K562 (cell line): ENCODE data around the gene SMARCA4. TPM values are rescaled to one million over a fixed set of nuclear protein-coding genes. Genes with fewer than 3 reads are reported as not detected.
A peak's percentile ranks its signal among the peaks of the same experiment; 100 is the strongest.

ENCODE experiments used
- ARID1B ChIP-seq: fragments of 450-650 bp; IDR thresholded peaks from 2 replicates; pipeline ENCODE4 v1.6.1; 2016; ENCODE audit warnings: antibody characterized with exemption, mild to moderate bottlenecking, inconsistent platforms
- CXXC5 ChIP-seq: fragments of 250-450 bp; sonication (Bioruptor Pico); IDR thresholded peaks from 2 replicates; pipeline ENCODE4 v1.8.0; 2022; ENCODE audit warnings: inconsistent platforms, mild to moderate bottlenecking, moderate library complexity
- ELF2 ChIP-seq: fragments of 250-450 bp; sonication (Bioruptor Pico); IDR thresholded peaks from 2 replicates; pipeline ENCODE4 v1.5.0; 2021; ENCODE audit warnings: mild to moderate bottlenecking
- ETV5 ChIP-seq: sonication (generic); formaldehyde crosslinking; IDR thresholded peaks from 2 replicates; pipeline ENCODE4 v1.4.0; 2020; ENCODE audit warnings: low read depth, mild to moderate bottlenecking, missing genetic modification reagents
- HLTF ChIP-seq: fragments of 450-650 bp; IDR thresholded peaks from 2 replicates; pipeline ENCODE4 v1.6.1; 2016
- KLF1 ChIP-seq: fragments of 450-650 bp; IDR thresholded peaks from 2 replicates; pipeline ENCODE4 v1.6.1; 2016; ENCODE audit warnings: missing genetic modification characterization, missing compliant biosample characterization
- KLF10 ChIP-seq: fragments of 250-450 bp; sonication (Bioruptor Pico); IDR thresholded peaks from 2 replicates; pipeline ENCODE4 v1.6.1; 2021; ENCODE audit warnings: matching md5 sums
- KLF13 ChIP-seq: fragments of 450-650 bp; IDR thresholded peaks from 2 replicates; pipeline ENCODE4 v1.6.1; 2016; ENCODE audit warnings: missing genetic modification characterization, low read depth, mild to moderate bottlenecking, missing compliant biosample characterization, moderate library complexity, borderline replicate concordance
- LARP7 ChIP-seq: fragments of 450-650 bp; IDR thresholded peaks from 2 replicates; pipeline ENCODE4 v1.6.1; 2016
- NCOA1 ChIP-seq: fragments of 450-650 bp; IDR thresholded peaks from 2 replicates; pipeline ENCODE4 v1.6.1; 2016; ENCODE audit warnings: low read depth
- RAD21 ChIP-seq, 2 experiments: fragments of 250-450 bp in 1 of 2; fragments of 450-650 bp in 1 of 2; sonication (Bioruptor Pico) in 1 of 2; formaldehyde crosslinking in 1 of 2; IDR thresholded peaks in 1 of 2; conservative IDR thresholded peaks in 1 of 2; 2 replicates each; pipeline versions ENCODE4 v1.4.0 to v1.8.0; 2020 to 2022; ENCODE audit warnings: mild to moderate bottlenecking in 2 of 2, moderate library complexity in 1 of 2
- SREBF1 ChIP-seq: fragments of 150-350 bp; IDR thresholded peaks from 2 replicates; pipeline ENCODE4 v1.6.1; 2014; ENCODE audit warnings: antibody characterized with exemption, low read depth, low read length, borderline replicate concordance
- ZNF274 ChIP-seq: IDR thresholded peaks from 2 replicates; pipeline ENCODE4 v1.6.1; 2011; ENCODE audit warnings: low read depth, mild to moderate bottlenecking, low read length, moderate library complexity, borderline replicate concordance
- ZNF354B ChIP-seq: fragments of 250-450 bp; sonication (Bioruptor Pico); IDR thresholded peaks from 2 replicates; pipeline ENCODE4 v1.4.0; 2020
- polyA plus RNA-seq, 8 experiments: library from polyadenylated mRNA; depleted of rRNA in 4 of 8; stranded (reverse) in 5 of 8; unstranded in 3 of 8; fragments of >200 nt; fragmentation: Nextera tagmentation in 2 of 8; fragmentation: Illumina TruSeq in 1 of 8; extraction: Ambion mirVana in 2 of 8; extraction: Trizol in 1 of 8; gene quantifications; 2 replicates each; pipeline versions ENCODE4 v1.2.1 to v1.2.3, GENCODE V29; 2011 to 2014; ENCODE audit warnings: inconsistent platforms in 1 of 8, missing spikeins in 1 of 8
- total RNA-seq, 7 experiments: library from RNA; depleted of rRNA in 6 of 7; stranded (reverse); fragments of >200 nt in 6 of 7; fragmentation: Illumina TruSeq in 2 of 7; extraction: Trizol in 2 of 7; gene quantifications; 2 replicates each; pipeline versions ENCODE4 v1.2.1 to v1.2.3, GENCODE V29; 2011 to 2021; ENCODE audit warnings: low replicate concordance in 1 of 7
- TF ChIP-seq, protein P1 (sequence below): fragments of 450-650 bp; IDR thresholded peaks from 2 replicates; pipeline ENCODE4 v1.6.1; 2017; ENCODE audit warnings: antibody characterized with exemption
- TF ChIP-seq, protein P2 (sequence below): fragments of 450-650 bp; formaldehyde crosslinking; conservative IDR thresholded peaks from 2 replicates; pipeline ENCODE4 v1.4.0; 2022; ENCODE audit warnings: mild to moderate bottlenecking, missing genetic modification characterization
- TF ChIP-seq, protein P3 (sequence below): fragments of 450-650 bp; formaldehyde crosslinking; IDR thresholded peaks from 2 replicates; pipeline ENCODE4 v1.4.0; 2020; ENCODE audit warnings: mild to moderate bottlenecking, mixed read lengths
- TF ChIP-seq, protein P4 (sequence below): fragments of 250-450 bp; sonication (Bioruptor Pico); IDR thresholded peaks from 2 replicates; pipeline ENCODE4 v1.8.0; 2021; ENCODE audit warnings: borderline replicate concordance, mild to moderate bottlenecking, moderate library complexity; ENCODE audit not compliant: poor library complexity, severe bottlenecking
- TF ChIP-seq, protein P5 (sequence below): fragments of 250-450 bp; sonication (Bioruptor Pico); IDR thresholded peaks from 2 replicates; pipeline ENCODE4 v1.4.0; 2020; ENCODE audit warnings: mild to moderate bottlenecking, moderate library complexity, borderline replicate concordance

Gene SMARCA4
- total and polyA plus RNA-seq, 9 of the 15 experiments (the other 6 are each of a cell fraction or from before 2014, with no cell fraction given) = 19.3 to 207 (median 52.1) TPM

DNA sequence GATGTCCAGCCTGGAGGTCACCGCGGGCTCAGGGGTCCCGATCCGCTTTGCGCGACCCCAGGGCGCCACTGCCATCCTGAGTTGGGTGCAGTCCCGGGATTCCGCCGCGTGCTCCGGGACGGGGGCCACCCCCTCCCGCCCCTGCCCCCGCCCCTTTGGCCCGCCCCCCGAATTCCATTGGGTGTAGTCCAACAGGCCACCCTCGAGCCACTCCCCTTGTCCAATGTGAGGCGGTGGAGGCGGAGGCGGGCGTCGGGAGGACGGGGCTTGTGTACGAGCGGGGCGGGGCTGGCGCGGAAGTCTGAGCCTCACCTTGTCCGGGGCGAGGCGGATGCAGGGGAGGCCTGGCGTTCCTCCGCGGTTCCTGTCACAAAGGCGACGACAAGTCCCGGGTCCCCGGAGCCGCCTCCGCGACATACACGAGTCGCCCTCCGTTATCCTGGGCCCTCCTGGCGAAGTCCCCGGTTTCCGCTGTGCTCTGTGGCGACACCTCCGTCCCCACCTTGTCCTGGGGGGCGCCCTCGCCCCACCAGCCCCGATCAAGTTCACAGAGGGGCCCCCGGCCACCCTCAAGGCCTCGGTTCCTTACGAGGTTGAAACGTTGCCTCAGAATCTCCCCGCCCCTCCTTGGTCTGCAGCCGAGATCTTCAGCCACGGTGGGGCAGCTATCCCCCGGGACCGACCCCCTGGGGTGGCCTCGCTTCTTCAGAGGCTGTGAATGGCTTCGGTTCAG lies 129.6 kb downstream of the SMARCA4 start (continued):
- TF ChIP-seq ETV5 (0 out of 2 replicates have a peak, but pooled peaks have one; percentile 19), RAD21 (CRISPR knock-in tag; conservative IDR thresholded peaks at IDR 0.05 in 1 of 2, IDR thresholded peaks at IDR 0.05 in 1 of 2) (no peak), ZNF274 (no peak), NCOA1 (peak; percentile 53; the same call in 1 of the 2 replicates), ZNF354B (CRISPR knock-in tag) (no peak), HLTF (no peak), CXXC5 (CRISPR knock-in tag) (peak; percentile 67), LARP7 (no peak), KLF1 (tag) (no peak), ELF2 (CRISPR knock-in tag) (no peak), ARID1B (no peak), KLF13 (no peak), SREBF1 (peak; percentile 98), KLF10 (CRISPR knock-in tag) (no peak)
- TF ChIP-seq, protein P1, sequence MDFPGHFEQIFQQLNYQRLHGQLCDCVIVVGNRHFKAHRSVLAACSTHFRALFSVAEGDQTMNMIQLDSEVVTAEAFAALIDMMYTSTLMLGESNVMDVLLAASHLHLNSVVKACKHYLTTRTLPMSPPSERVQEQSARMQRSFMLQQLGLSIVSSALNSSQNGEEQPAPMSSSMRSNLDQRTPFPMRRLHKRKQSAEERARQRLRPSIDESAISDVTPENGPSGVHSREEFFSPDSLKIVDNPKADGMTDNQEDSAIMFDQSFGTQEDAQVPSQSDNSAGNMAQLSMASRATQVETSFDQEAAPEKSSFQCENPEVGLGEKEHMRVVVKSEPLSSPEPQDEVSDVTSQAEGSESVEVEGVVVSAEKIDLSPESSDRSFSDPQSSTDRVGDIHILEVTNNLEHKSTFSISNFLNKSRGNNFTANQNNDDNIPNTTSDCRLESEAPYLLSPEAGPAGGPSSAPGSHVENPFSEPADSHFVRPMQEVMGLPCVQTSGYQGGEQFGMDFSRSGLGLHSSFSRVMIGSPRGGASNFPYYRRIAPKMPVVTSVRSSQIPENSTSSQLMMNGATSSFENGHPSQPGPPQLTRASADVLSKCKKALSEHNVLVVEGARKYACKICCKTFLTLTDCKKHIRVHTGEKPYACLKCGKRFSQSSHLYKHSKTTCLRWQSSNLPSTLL = no peak
- TF ChIP-seq, protein P2, sequence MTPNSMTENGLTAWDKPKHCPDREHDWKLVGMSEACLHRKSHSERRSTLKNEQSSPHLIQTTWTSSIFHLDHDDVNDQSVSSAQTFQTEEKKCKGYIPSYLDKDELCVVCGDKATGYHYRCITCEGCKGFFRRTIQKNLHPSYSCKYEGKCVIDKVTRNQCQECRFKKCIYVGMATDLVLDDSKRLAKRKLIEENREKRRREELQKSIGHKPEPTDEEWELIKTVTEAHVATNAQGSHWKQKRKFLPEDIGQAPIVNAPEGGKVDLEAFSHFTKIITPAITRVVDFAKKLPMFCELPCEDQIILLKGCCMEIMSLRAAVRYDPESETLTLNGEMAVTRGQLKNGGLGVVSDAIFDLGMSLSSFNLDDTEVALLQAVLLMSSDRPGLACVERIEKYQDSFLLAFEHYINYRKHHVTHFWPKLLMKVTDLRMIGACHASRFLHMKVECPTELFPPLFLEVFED (CRISPR knock-in tag) = 0 out of 2 replicates have a peak, but pooled peaks have one; percentile 55
- TF ChIP-seq, protein P3, sequence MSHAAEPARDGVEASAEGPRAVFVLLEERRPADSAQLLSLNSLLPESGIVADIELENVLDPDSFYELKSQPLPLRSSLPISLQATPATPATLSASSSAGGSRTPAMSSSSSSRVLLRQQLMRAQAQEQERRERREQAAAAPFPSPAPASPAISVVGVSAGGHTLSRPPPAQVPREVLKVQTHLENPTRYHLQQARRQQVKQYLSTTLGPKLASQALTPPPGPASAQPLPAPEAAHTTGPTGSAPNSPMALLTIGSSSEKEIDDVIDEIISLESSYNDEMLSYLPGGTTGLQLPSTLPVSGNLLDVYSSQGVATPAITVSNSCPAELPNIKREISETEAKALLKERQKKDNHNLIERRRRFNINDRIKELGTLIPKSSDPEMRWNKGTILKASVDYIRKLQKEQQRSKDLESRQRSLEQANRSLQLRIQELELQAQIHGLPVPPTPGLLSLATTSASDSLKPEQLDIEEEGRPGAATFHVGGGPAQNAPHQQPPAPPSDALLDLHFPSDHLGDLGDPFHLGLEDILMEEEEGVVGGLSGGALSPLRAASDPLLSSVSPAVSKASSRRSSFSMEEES (CRISPR knock-in tag) = no peak
- TF ChIP-seq, protein P4, sequence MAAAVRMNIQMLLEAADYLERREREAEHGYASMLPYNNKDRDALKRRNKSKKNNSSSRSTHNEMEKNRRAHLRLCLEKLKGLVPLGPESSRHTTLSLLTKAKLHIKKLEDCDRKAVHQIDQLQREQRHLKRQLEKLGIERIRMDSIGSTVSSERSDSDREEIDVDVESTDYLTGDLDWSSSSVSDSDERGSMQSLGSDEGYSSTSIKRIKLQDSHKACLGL = no peak
- TF ChIP-seq, protein P5, sequence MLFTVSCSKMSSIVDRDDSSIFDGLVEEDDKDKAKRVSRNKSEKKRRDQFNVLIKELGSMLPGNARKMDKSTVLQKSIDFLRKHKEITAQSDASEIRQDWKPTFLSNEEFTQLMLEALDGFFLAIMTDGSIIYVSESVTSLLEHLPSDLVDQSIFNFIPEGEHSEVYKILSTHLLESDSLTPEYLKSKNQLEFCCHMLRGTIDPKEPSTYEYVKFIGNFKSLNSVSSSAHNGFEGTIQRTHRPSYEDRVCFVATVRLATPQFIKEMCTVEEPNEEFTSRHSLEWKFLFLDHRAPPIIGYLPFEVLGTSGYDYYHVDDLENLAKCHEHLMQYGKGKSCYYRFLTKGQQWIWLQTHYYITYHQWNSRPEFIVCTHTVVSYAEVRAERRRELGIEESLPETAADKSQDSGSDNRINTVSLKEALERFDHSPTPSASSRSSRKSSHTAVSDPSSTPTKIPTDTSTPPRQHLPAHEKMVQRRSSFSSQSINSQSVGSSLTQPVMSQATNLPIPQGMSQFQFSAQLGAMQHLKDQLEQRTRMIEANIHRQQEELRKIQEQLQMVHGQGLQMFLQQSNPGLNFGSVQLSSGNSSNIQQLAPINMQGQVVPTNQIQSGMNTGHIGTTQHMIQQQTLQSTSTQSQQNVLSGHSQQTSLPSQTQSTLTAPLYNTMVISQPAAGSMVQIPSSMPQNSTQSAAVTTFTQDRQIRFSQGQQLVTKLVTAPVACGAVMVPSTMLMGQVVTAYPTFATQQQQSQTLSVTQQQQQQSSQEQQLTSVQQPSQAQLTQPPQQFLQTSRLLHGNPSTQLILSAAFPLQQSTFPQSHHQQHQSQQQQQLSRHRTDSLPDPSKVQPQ (CRISPR knock-in tag) = no peak
